HepG2 (cell line): ENCODE data around the gene IL1RAPL1. TPM values are rescaled to one million over a fixed set of nuclear protein-coding genes. Genes with fewer than 3 reads are reported as not detected.

Experiments
- ATAC-seq: fragments of 200-7000 bp; cut with Tn5 transposase; 3 replicates; pipeline ENCODE4 v1.9.1; 2020; ENCODE audit warnings: mild to moderate bottlenecking, moderate library complexity
- BruUV-seq: library from RNA; stranded (reverse); fragments of 400-500 nt; replicated peaks from 2 replicates; lab custom pipeline; 2021; lab: Mats Ljungman, UMichigan
- CTCF ChIA-PET: fragments of 300-600 bp; formaldehyde crosslinking; extraction: SDS; loops from one replicate; lab custom pipeline; 2021; ENCODE audit warnings: low total read pairs, inconsistent platforms, low intra/inter-chr PET ratio; lab: Yijun Ruan, JAX
- POLR2A ChIA-PET: fragments of 350-600 bp; sonication (Branson Sonifier 250); formaldehyde crosslinking; loops from one replicate; lab custom pipeline; 2020; ENCODE audit warnings: antibody characterized with exemption, inconsistent platforms; lab: Yijun Ruan, JAX
- DNase-seq: peaks from one replicate; pipeline ENCODE4 v3.0.0-alpha.2; 2015; ENCODE audit warnings: low spot score
- FAIRE-seq: peaks from 3 replicates; lab custom pipeline; 2011; peaks lifted over from hg19 to GRCh38; lab: Jason Lieb, UNC
- H2AFZ ChIP-seq: one replicate; pipeline ENCODE4 v1.6.1; 2011; ENCODE audit warnings: low read length, inconsistent platforms
- H3K27ac ChIP-seq: fragments of 300-600 bp; 3 replicates; pipeline ENCODE4 v1.8.0; 2011; ENCODE audit warnings: mixed run types, mild to moderate bottlenecking, mixed read lengths, low read length, inconsistent platforms; ENCODE audit not compliant: insufficient read depth; ENCODE audit errors: extremely low read length
- H3K27me3 ChIP-seq, 2 experiments: fragments of 200-600 bp in 1 of 2; 2 replicates in 1 of 2; 3 replicates in 1 of 2; pipeline versions ENCODE4 v1.6.0 to v1.8.0; 2011; ENCODE audit warnings: low read length in 2 of 2, mild to moderate bottlenecking in 2 of 2, moderate library complexity in 2 of 2, inconsistent platforms in 1 of 2; ENCODE audit not compliant: insufficient read depth in 2 of 2, control insufficient read depth in 1 of 2
- H3K36me3 ChIP-seq, 2 experiments: fragments of 200-600 bp in 1 of 2; replicated peaks in 1 of 2; 2 replicates in 1 of 2; 3 replicates in 1 of 2; pipeline versions ENCODE4 v1.5.1 to v1.8.0; 2011; ENCODE audit warnings: low read length in 2 of 2, inconsistent platforms in 1 of 2; ENCODE audit not compliant: insufficient read depth in 2 of 2, control insufficient read depth in 1 of 2
- H3K4me1 ChIP-seq: 2 replicates; pipeline ENCODE4 v1.5.1; 2012; ENCODE audit warnings: low read length, inconsistent platforms; ENCODE audit not compliant: insufficient read depth
- H3K4me2 ChIP-seq: 2 replicates; pipeline ENCODE4 v1.6.0; 2011; ENCODE audit warnings: low read depth, low read length, inconsistent platforms
- H3K4me3 ChIP-seq, 3 experiments: fragments of 200-600 bp in 1 of 3; sonication (generic), shearing (Covaris generic) in 1 of 3; replicated peaks in 1 of 3; 2 replicates each; pipeline ENCODE4 v1.5.1; 2011 to 2016; ENCODE audit warnings: low read length in 3 of 3, inconsistent platforms in 2 of 3, low read depth in 2 of 3, mild to moderate bottlenecking in 2 of 3, control low read depth in 1 of 3, mixed read lengths in 1 of 3; ENCODE audit not compliant: insufficient read depth in 1 of 3
- H3K79me2 ChIP-seq: one replicate; pipeline ENCODE4 v1.6.1; 2011; ENCODE audit warnings: low read length, inconsistent platforms; ENCODE audit not compliant: insufficient read depth
- H3K9ac ChIP-seq: 2 replicates; pipeline ENCODE4 v1.6.0; 2011; ENCODE audit warnings: mild to moderate bottlenecking, low read depth, low read length, inconsistent platforms; ENCODE audit not compliant: insufficient read depth
- H3K9me3 ChIP-seq: 2 replicates; pipeline ENCODE4 v1.5.1; 2012; ENCODE audit warnings: mild to moderate bottlenecking, low read length
- H4K20me1 ChIP-seq: 2 replicates; pipeline ENCODE4 v1.6.0; 2011; ENCODE audit warnings: inconsistent platforms, mild to moderate bottlenecking, low read length, moderate library complexity; ENCODE audit not compliant: insufficient read depth
- CEBPG ChIP-seq: IDR thresholded peaks from 2 replicates; pipeline ENCODE4 v1.6.1; 2016
- CEBPZ ChIP-seq: IDR thresholded peaks from 2 replicates; pipeline ENCODE4 v1.6.1; 2012; ENCODE audit warnings: low read length, improper control_type of control experiment
- NR3C1 ChIP-seq: sonication (generic); formaldehyde crosslinking; IDR thresholded peaks from 2 replicates; pipeline ENCODE4 v1.4.0; 2020; ENCODE audit warnings: missing genetic modification reagents
- RBFOX2 ChIP-seq: fragments of 200-400 bp; formaldehyde crosslinking; IDR thresholded peaks from 2 replicates; pipeline ENCODE4 v1.6.1; 2017; ENCODE audit warnings: low read depth, mild to moderate bottlenecking, low read length
- RNF219 ChIP-seq: sonication (generic); formaldehyde crosslinking; IDR thresholded peaks from 2 replicates; pipeline ENCODE4 v1.5.0; 2020; ENCODE audit warnings: mild to moderate bottlenecking, missing genetic modification reagents
- SRY ChIP-seq: sonication (generic); formaldehyde crosslinking; IDR thresholded peaks from 2 replicates; pipeline ENCODE4 v1.8.0; 2022; ENCODE audit warnings: mild to moderate bottlenecking, missing genetic modification reagents
- ZFP37 ChIP-seq: sonication (generic); formaldehyde crosslinking; IDR thresholded peaks from 2 replicates; pipeline ENCODE4 v1.4.0; 2020; ENCODE audit warnings: missing genetic modification reagents, borderline replicate concordance
- ZNF251 ChIP-seq: sonication (generic); formaldehyde crosslinking; IDR thresholded peaks from 2 replicates; pipeline ENCODE4 v1.9.0; 2021; ENCODE audit warnings: mild to moderate bottlenecking, missing genetic modification reagents
- ZNF7 ChIP-seq: IDR thresholded peaks from 2 replicates; pipeline ENCODE4 v1.6.1; 2016; ENCODE audit warnings: missing biosample characterization, missing genetic modification reagents
- WGBS: methylation state at CpG from one replicate; pipeline ENCODE4 v1.1.6; 2017; ENCODE audit warnings: low lambda C conversion rate; 5-methylcytosine and 5-hydroxymethylcytosine counted together
- in situ Hi-C: cut with HindIII; loops from 2 replicates; pipeline ENCODE4 v1.10.0; 2017; ENCODE audit warnings: low pct_unique_long_range_greater_than_20kb; ENCODE audit not compliant: extremely low pct_ligation_motif_present
- intact Hi-C: fragments of 100-400 bp; cut with micrococcal nuclease; formaldehyde crosslinking; loops from one replicate; pipeline ENCODE4 v1.10.0; 2022; ENCODE audit not compliant: unreplicated experiment
- polyA plus RNA-seq, 8 experiments: library from polyadenylated mRNA; depleted of rRNA in 3 of 8; stranded (reverse) in 7 of 8; unstranded in 1 of 8; fragments of >200 nt; fragmentation: Illumina TruSeq in 4 of 8; extraction: Trizol in 4 of 8; gene quantifications; 2 replicates each; pipeline versions ENCODE4 v1.2.1 to v1.2.3, GENCODE V29; 2011 to 2016; ENCODE audit warnings: low read depth in 4 of 8, missing spikeins in 1 of 8, mixed read lengths in 1 of 8; ENCODE audit not compliant: insufficient read depth in 1 of 8
- total RNA-seq, 5 experiments: library from RNA; depleted of rRNA; stranded (reverse); fragments of >200 nt; fragmentation: Illumina TruSeq; extraction: Trizol; gene quantifications; 2 replicates each; pipeline ENCODE4 v1.2.3, GENCODE V29; 2016; ENCODE audit warnings: low read depth in 1 of 5

Gene IL1RAPL1
- total and polyA plus RNA-seq, 2 of the 13 experiments (the other 11 are each of a cell fraction or from before 2014, with no cell fraction given) = 0.04 TPM; not detected in 1

DNA sequence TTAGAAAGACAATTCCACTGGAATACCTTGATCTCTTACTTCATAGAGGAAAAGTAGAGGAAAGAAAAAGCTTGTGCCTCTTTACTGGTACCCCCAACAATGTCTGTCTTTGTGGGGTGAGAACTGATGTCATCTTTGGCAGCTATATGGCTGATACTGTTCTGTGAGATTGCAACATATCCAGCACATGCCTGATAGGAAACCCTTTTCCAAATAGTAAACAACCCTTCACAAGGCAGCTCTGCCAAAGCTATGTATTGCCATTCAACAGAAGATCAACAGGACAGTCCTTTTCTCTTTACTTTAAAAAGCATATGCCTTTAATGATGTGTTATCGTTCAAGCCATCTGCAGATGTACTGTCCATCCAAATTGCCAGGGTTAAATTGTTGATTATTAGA is 105.9 kb downstream of the IL1RAPL1 start:
- no peaks in the 10 kb centered on the region for H3K4me1 ChIP-seq
- H3K9ac ChIP-seq = no peak overlapping the region
- ChIA-PET CTCF (no interaction called here), POLR2A (no interaction called here)
- H3K4me2 ChIP-seq = no peak overlapping the region
- WGBS = 0% methylated on average over 1 of the region's 1 CpG
- ATAC-seq = no peak
- BruUV-seq = no TSS peak
- no peaks in the 10 kb centered on the region for H4K20me1 ChIP-seq
- H3K9me3 ChIP-seq = no peaks in the 10 kb centered on the region; the same call in 1 of the 2 replicates
- in situ Hi-C loops = no loop called here
- DNase-seq = no peak
- H3K79me2 ChIP-seq = no peaks in the 10 kb centered on the region
- H3K4me3 ChIP-seq = no peak overlapping the region
- no peak overlapping the region for H2AFZ ChIP-seq
- intact Hi-C loops = no loop called here
- H3K27ac ChIP-seq = no peak overlapping the region
- TF ChIP-seq NR3C1 (CRISPR knock-in tag) (no peak), CEBPG (CRISPR knock-in tag) (no peak), ZNF251 (CRISPR knock-in tag) (no peak), ZFP37 (CRISPR knock-in tag) (no peak), ZNF7 (CRISPR knock-in tag) (no peak), CEBPZ (no peak), RNF219 (CRISPR knock-in tag) (no peak), RBFOX2 (no peak), SRY (no peak)
- no peak for FAIRE-seq
- H3K27me3 ChIP-seq = no peaks in the 10 kb centered on the region
- H3K36me3 ChIP-seq = no peaks in the 10 kb centered on the region
